GM18507 (cell line): ENCODE data around the gene PTPRU.

ENCODE experiments used
- DNase-seq: peaks from one replicate; pipeline ENCODE4 v3.0.0; 2011; ENCODE audit warnings: low read depth; ENCODE audit not compliant: insufficient read length; ENCODE audit errors: extremely low spot score
- FAIRE-seq: peaks from 2 replicates; lab custom pipeline; 2011; peaks lifted over from hg19 to GRCh38; lab: Jason Lieb, UNC

Gene PTPRU

DNA sequence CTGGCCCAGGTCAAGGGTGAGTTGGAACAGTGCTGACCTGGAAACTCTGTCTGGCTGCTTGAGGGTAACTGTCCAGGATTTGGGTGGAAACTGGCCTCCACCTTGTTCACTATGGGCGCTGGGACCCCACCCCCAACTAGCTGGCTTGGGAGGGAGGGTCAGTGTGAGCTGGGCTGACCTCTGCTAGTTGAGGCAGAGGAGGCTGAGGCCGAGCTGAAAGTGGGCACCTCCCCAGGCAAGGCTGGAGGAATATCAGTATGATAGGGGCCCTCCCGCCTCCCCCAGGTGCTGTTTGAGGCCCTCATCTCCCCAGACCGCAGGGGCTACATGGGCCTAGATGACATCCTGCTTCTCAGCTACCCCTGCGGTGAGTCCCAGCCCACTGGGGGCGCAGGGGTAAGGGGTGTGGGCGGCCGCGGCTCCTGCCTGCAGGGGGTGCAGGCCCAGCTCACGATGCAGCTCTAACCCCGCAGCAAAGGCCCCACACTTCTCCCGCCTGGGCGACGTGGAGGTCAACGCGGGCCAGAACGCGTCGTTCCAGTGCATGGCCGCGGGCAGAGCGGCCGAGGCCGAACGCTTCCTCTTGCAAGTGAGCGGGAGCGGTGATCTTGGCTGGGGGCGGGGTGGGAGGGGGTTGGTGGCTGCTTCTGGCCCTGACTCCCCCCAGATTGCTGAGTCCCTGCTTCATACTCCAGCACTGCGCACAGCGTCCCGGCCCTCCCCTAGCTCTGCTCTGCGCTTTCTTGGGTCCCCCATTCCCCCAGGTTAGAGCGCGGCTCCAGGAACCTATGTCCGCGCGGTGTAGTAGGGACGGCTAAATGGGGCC lies 22.9 kb downstream of the PTPRU start:
- FAIRE-seq (no peak), DNase-seq (no peak)

DNA sequence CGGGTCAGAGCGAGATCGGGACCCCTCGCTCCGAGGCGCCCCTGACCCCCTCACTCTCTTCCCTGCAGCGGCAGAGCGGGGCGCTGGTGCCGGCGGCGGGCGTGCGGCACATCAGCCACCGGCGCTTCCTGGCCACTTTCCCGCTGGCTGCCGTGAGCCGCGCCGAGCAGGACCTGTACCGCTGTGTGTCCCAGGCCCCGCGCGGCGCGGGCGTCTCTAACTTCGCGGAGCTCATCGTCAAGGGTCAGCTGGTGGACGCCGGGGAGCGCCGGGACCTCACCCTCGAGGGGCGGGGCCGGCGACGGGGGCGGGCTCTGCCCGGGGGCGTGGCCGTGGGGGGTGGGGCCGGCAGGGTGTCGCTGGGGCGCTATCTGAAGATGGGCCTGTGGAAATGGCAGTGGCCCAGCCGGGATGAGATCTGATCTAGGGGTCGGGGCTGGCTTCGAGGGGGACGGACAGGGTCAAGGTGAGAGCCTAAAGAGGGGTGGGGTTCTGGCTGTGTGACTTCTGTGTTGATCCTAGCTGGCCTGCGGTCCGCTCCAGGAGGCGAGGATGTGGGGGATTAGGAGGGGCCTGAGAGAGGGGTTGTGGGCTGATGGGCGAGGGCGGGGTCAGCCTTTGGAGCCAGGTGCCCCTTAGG lies 23.6 kb downstream of the PTPRU start:
- FAIRE-seq, result no peak
- no peak for DNase-seq

DNA sequence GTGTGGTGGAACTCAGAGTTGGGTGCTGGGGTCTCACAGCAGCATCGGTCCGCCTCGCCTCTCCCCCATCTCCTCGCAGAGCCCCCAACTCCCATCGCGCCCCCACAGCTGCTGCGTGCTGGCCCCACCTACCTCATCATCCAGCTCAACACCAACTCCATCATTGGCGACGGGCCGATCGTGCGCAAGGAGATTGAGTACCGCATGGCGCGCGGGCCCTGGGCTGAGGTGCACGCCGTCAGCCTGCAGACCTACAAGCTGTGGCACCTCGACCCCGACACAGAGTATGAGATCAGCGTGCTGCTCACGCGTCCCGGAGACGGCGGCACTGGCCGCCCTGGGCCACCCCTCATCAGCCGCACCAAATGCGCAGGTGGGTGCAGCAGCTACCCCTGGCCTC lies 24.2 kb downstream of the PTPRU start:
- DNase-seq, result no peak
- no peak for FAIRE-seq

DNA sequence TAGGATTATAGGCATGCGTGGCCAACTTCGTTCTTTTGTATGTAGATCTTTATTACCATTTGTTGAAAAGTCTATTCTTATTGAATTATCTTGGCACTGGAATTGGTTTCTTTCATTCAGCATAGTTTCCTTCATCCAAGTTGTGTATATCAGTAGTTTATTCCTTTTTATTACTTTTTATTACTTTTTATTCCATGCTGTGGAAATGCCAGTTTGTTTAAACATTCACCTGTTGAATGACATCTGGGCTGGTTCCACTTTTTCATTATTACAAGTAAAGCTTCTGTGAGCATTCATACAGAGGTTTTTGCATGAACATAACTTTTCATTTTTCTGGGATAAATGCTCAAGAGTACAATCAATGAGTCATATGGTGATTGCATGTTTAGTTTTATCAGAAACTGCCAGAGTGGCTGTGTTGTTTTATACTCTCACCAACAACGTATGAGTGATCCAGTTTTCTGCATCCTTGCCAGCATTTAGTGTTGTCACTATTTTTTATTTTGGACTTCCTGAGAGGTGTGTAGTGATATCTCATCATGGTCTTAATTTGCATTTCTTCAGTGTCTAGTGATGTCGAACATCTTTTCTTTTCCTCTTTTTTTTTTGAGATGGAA lies 28.6 kb downstream of the PTPRU start:
- no peak for FAIRE-seq

DNA sequence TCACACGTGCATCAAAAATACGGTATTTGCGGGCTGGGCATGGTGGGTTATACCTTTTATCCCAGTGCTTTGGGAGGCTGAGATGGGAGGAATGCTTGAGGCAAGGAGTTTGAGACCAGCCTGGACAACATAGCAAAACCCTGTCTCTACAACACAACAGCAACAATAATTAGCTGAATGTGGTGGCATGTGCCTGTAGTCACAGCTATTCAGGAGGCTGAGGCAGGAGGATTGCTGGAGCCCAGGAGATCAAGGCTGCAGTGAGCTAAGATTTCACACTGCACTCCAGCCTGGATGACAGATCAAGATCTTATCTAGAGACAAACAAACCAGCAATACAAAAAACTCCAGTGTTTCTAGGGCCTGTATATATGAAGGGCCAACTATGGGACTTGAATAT lies 30.6 kb downstream of the PTPRU start:
- DNase-seq, result no peak
- FAIRE-seq, result no peak

More for the DNA sequence above, 28.6 kb downstream of the PTPRU start:
- no peak for DNase-seq

DNA sequence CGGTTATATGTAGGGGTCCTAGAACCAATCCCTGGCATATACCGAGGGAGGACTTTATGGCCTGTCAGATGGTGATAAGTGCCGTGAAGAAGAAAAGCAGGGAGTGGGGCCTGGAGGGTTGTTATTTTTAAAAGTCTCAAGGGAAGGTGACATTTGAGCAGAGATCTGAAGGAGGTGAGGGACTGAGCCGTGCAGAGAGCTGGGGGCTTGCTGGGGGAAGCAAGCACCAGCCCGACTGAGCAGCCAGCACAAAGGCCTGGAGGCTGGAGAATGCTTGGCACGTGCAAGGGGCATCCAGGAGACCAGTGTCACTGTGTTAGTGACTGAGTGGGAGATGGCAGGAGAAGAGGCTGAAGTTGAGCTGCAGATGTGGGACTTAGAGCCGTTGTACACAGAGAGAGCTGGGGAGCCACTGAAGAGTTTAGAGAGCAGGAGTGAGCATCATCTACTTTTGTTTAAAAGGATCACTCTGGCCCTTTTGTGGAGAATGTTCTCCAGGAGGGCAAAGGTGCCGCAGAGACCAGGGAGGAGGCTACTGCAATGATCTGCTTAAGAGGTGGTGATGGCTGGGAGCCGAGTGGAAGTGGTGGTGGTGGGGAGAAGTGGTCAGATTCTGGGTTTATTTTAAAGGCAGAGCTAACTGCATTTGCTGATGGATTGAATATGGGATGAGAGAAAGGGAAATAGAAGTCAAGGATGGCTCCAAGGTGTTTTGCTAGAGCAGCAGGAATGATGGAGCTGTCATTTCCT lies 31.2 kb downstream of the PTPRU start:
- FAIRE-seq, result no peak
- no peak for DNase-seq

DNA sequence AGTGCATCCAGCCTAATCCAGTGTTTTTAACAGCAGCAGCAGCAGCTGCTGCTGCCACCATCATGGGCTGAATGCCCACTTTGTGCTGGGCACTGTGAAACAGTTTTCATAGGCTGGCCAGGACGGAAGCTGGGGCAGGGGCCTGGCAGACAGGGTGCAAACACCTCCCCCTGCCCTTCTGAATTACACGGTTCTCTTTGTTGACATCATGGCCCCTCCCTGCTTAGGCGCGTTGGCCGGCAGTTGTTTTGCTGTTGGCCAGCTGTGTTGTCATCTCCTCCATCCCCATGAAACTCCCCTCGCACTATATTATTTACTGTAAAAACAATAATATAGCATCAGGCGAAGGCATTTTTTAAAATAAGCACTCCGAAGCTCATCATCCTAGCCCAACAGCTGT lies 33.1 kb downstream of the PTPRU start:
- no peak for FAIRE-seq
- no peak for DNase-seq

DNA sequence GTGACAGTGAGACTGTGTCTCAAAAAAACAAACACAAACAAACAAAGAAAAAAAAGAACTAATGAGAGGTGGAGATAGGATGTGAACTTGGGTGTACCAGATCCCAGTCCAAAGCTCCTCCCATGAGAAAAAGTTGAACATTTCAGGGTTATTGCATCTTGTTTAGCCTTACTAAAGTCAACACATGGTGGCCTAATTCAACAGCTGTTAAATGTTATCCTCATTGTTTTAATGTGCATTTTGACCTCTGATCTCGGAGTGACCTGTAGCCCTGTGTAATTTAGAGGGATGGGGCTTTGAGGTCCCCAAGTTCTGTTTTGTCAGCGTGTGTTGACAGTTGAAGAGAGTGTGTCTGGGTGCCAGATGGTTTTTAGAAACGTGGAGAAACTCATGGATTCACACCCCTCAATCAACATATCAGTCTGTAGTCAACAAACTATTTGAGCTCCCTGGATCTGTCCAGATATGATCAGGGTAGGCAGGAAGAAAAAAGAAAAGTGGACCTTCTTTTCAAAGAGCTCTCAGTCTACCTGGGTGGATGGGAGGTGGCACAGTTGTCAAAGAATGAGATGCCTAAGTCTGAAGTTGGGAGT lies 34.7 kb downstream of the PTPRU start:
- FAIRE-seq, result no peak
- DNase-seq, result no peak

DNA sequence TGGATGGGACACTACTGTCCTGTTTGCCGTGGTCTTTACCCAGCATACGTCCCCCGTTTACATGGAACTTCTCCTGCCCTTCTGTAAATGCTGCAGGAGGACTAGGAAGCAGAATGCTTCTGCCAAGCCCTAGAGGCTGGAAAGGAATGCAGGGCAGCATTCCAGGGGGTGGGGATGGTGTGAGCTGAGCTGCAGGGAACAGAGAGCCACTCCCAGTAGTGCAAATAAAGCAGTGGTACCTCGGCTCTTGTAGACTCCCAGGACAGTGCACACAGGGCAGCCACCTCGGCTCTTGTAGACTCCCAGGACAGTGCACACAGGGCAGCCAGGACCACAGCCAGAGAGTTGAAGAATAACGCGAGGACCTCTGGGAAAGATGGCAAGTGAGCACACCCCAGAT lies 35.4 kb downstream of the PTPRU start:
- DNase-seq (no peak), FAIRE-seq (no peak)

DNA sequence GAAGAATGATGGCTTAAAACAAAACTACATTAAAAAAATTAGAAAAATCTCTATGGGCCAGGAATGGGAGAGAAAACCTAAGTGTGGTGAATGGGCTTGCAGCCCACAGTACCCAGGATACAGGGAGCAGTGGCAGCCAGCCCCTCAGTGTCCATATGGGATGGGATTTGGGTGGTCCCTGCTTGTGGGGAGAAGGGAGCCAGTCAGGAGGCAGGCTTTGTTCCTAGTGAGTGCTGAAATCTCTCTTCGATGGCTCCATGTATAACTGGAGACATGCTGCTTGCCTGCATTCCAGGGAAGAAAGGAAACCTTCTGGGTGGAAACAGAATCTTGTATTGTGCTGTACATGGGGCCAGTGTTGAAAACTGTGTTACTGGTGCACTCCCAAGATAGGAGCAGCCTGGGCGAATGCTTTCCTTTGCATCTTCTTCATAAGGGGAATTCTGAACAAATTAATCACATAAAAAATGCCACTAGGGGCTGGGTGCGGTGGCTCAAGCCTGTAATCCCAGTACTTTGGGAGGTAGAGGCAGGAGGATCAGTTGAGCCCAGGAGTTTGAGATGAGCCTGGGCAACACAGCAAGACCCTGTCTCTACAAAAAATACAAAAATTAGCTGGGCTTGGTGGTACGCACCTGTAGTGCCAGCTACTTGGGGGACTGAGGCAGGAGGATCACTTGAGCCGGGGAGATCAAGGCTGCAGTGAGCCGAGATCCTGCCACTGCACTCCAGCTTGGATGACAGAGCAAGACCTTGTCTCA lies 36.0 kb downstream of the PTPRU start:
- DNase-seq (no peak), FAIRE-seq (no peak)

DNA sequence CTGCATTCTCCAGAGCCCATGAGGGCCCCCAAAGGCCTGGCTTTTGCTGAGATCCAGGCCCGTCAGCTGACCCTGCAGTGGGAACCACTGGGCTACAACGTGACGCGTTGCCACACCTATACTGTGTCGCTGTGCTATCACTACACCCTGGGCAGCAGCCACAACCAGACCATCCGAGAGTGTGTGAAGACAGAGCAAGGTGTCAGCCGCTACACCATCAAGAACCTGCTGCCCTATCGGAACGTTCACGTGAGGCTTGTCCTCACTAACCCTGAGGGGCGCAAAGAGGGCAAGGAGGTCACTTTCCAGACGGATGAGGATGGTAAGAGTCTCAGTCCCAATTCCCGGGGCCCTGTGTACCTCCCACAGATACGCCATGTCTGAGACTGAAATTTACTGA lies 39.1 kb downstream of the PTPRU start:
- no peak for FAIRE-seq

DNA sequence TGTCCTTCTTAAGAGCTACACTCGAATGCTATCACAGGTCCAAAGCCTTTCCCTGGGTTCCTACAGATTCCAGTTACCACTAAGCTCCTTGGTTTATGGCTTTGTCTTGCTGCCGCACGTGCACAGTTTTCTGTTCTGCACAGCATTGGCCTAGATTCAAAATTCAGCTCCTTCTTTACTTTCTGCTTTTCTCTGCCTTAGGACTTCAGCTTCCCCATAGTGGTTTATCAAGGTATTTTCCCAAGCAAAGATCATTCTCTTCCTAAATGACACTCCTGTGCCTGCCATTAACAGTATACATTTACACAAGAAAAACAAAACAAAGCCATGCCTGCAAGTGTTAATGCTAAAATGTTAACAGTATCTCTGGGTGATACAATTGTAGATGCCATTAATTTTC lies 41.8 kb downstream of the PTPRU start:
- FAIRE-seq, result no peak
- DNase-seq, result no peak

More for the DNA sequence above, 39.1 kb downstream of the PTPRU start:
- DNase-seq, result no peak

DNA sequence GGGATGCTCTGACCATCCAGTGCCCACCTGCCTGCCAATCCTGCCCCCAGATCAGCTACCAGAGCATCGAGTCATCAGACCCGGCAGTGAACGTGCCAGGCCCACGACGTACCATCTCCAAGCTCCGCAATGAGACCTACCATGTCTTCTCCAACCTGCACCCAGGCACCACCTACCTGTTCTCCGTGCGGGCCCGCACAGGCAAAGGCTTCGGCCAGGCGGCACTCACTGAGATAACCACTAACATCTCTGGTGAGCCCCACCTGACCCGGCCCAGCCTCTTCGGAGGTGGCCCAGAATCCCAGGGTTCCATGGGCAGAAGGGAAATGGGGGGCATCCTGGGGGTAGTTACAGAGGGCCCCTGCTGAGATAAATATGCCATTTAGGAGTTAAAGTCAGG lies 43.1 kb downstream of the PTPRU start:
- no peak for DNase-seq
- FAIRE-seq, result no peak

DNA sequence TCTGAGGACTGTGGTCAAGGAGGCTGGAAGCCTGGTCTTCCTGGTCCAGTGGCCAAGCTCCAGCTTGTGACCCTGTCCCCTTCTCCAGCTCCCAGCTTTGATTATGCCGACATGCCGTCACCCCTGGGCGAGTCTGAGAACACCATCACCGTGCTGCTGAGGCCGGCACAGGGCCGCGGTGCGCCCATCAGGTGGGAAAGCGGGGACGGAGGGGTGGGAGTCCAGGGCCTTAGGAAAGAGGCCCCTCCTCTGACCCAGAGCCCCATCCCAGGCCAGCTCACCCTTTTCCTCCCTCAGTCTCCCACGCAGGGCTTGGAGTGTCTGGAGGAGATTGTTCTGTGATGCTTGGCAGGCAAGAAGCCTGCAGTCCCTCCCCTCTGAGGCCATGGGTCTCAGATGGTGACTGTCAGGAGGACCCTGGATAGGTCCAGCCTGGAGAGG lies 43.6 kb downstream of the PTPRU start:
- no peak for DNase-seq
- FAIRE-seq, result no peak

DNA sequence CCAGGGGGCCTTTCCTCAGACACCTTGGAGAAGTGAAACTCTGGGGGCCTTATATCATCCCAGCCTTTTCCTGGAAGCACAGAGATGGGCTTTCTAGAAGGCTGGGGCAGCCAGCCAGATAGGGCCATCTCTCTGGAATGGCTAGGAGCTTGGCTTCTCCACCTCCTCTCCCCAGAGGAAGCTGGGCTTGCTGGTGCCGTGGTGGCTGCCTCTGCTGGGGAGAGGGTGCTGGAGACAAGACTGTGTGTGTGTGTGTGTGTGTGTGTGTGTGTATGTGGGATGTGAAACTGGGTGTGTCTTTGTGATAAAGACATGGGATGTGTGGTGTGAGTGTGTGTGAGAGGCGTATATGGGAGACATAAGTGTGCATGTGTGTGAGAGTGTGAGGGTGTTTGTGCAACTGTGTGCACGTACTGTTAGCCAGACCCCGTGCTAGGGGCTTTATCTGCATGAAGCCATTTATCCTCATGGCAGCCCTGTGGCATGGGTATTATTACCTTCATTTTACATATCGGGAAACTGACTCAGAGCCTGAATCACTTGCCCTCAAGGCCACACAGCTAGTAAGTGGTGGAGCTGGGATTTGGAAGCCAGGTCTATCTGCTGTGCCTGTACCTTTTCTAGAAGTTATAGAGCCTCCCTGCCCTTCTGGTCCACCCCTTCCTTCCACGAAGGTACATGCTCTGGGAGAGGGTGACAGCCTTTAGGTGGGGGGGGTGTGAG lies 44.2 kb downstream of the PTPRU start:
- DNase-seq (no peak), FAIRE-seq (no peak)

DNA sequence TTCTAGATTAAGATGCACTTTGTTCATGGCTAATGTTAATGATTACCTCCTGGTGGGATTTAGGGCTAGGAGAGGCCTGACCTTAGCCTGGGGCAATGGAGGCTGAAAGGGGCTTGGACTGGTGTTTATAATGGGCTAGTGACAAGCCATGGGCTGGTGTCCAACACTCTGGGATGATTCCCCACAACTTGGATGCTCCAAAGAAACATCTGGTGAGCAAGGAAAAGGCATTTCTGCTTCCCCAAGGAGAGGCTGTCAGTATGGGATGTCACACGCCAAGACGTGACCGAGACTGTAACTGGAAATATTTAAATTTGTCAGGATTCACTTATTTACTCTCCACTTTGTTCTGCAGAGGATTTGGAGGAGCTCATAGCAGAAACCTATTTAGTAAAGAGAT lies 45.2 kb downstream of the PTPRU start:
- DNase-seq, result no peak
- FAIRE-seq, result no peak

DNA sequence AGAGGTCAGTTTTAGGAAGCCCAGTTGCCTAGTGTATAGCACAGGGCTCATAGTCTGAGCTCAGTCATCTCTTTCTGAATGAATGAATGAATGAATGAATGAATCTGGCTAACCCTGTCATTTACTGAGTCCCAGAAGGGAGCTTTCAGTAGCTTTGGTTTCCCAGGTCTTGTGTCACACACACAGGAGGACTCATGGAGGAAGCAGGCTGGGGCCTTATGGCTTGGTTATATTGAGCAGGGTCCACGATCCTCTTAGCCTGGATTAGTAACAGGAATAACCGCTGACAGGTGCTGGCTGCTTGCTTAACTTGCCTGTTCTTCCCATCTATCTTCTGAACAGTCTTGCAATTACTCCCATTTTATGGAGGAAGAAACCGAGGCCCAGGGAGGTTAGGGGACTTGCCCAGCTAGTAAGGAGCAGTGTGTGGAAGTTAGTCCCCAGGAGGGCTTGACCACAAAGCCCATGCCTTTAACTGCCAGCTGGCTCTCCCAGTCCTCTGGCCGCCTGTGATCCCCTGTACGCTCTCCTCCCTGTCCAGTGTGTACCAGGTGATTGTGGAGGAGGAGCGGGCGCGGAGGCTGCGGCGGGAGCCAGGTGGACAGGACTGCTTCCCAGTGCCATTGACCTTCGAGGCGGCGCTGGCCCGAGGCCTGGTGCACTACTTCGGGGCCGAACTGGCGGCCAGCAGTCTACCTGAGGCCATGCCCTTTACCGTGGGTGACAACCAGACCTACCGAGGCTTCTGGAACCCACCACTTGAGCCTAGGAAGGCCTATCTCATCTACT lies 46.0 kb downstream of the PTPRU start:
- FAIRE-seq, result no peak
- no peak for DNase-seq
